ENCODE data around the gene UNC45B.
A peak's percentile ranks its signal among the peaks of the same experiment; 100 is the strongest.
"Not testable (repeated sequence)": the region's sequence is repeated elsewhere in the genome, so short reads cannot be mapped to it uniquely, and the experiment has no call there.

Gene UNC45B

GRCh38 chr17:35147375-35147905 lies at the start of gene UNC45B:
Gene UNC45B, plus strand, starts transcription at chr17:35147817. Its CDS starts 447 bp downstream, at chr17:35148264.
- Histone ChIP-seq H3K9ac (ENCODE audit: low read depth in 1 of 2, low read length in 2 of 2) (no peak within 1 kb of the TSS), H3K36me3 (ENCODE audit: control insufficient read depth in 1 of 2, insufficient read depth in 2 of 2, low read length in 2 of 2) (no peaks in the 10 kb centered on the region), H3K4me3 (ENCODE audit: low read depth in 1 of 2, low read length in 2 of 2) (no peak within 1 kb of the TSS), H3K27me3 (ENCODE audit: control insufficient read depth in 1 of 2, insufficient read depth in 2 of 2, low read length in 2 of 2) (no peaks in the 10 kb centered on the region), H3K4me1 (ENCODE audit: control insufficient read depth in 1 of 2, insufficient read depth in 2 of 2, low read length in 2 of 2) (no peaks in the 10 kb centered on the region), H3K9me3 (ENCODE audit: control insufficient read depth in 1 of 2, low read length in 2 of 2) (no peaks in the 10 kb centered on the region), H3K27ac (ENCODE audit: low read depth, low read length) (no peak within 1 kb of the TSS)

GRCh38 chr17:35099908-35100307 lies 47.7 kb upstream of the UNC45B start:
- H3K36me3 ChIP-seq (ENCODE audit: control insufficient read depth in 1 of 2, insufficient read depth in 2 of 2, low read length in 2 of 2), result peaks cover 5 to 40% of the 10 kb centered on the region in 2 donors
- H3K27me3 ChIP-seq (ENCODE audit: control insufficient read depth in 1 of 2, insufficient read depth in 2 of 2, low read length in 2 of 2), result no peaks in the 10 kb centered on the region
- H3K27ac ChIP-seq (ENCODE audit: low read depth, low read length), result no peak overlapping the region
- H3K4me1 ChIP-seq (ENCODE audit: control insufficient read depth in 1 of 2, insufficient read depth in 2 of 2, low read length in 2 of 2), result no peaks in the 10 kb centered on the region
- H3K4me3 ChIP-seq (ENCODE audit: low read depth in 1 of 2, low read length in 2 of 2), result no peak overlapping the region
- no peak overlapping the region for H3K9ac ChIP-seq (ENCODE audit: low read depth in 1 of 2, low read length in 2 of 2)
- H3K9me3 ChIP-seq (ENCODE audit: control insufficient read depth in 1 of 2, low read length in 2 of 2), result no peaks in the 10 kb centered on the region

GRCh38 chr17:35101036-35101435 lies 46.6 kb upstream of the UNC45B start:
- no peak overlapping the region for H3K4me3 ChIP-seq (ENCODE audit: low read depth in 1 of 2, low read length in 2 of 2)
- H3K9me3 ChIP-seq (ENCODE audit: control insufficient read depth in 1 of 2, low read length in 2 of 2), result no peaks in the 10 kb centered on the region
- peaks cover 11 to 45% of the 10 kb centered on the region in 2 donors for H3K36me3 ChIP-seq (ENCODE audit: control insufficient read depth in 1 of 2, insufficient read depth in 2 of 2, low read length in 2 of 2)
- H3K4me1 ChIP-seq (ENCODE audit: control insufficient read depth in 1 of 2, insufficient read depth in 2 of 2, low read length in 2 of 2), result no peaks in the 10 kb centered on the region
- no peaks in the 10 kb centered on the region for H3K27me3 ChIP-seq (ENCODE audit: control insufficient read depth in 1 of 2, insufficient read depth in 2 of 2, low read length in 2 of 2)
- no peak overlapping the region for H3K9ac ChIP-seq (ENCODE audit: low read depth in 1 of 2, low read length in 2 of 2)
- no peak overlapping the region for H3K27ac ChIP-seq (ENCODE audit: low read depth, low read length)

GRCh38 chr17:35101725-35102124 lies 45.9 kb upstream of the UNC45B start:
- no peak overlapping the region for H3K9ac ChIP-seq (ENCODE audit: low read depth in 1 of 2, low read length in 2 of 2)
- H3K27me3 ChIP-seq (ENCODE audit: control insufficient read depth in 1 of 2, insufficient read depth in 2 of 2, low read length in 2 of 2), result no peaks in the 10 kb centered on the region
- H3K27ac ChIP-seq (ENCODE audit: low read depth, low read length), result no peak overlapping the region
- no peaks in the 10 kb centered on the region for H3K9me3 ChIP-seq (ENCODE audit: control insufficient read depth in 1 of 2, low read length in 2 of 2)
- H3K36me3 ChIP-seq (ENCODE audit: control insufficient read depth in 1 of 2, insufficient read depth in 2 of 2, low read length in 2 of 2), result peaks cover 16 to 52% of the 10 kb centered on the region in 2 donors
- no peaks in the 10 kb centered on the region for H3K4me1 ChIP-seq (ENCODE audit: control insufficient read depth in 1 of 2, insufficient read depth in 2 of 2, low read length in 2 of 2)
- H3K4me3 ChIP-seq (ENCODE audit: low read depth in 1 of 2, low read length in 2 of 2), result no peak overlapping the region

GRCh38 chr17:35103271-35103670 lies 44.3 kb upstream of the UNC45B start:
- Histone ChIP-seq H3K9me3 (ENCODE audit: control insufficient read depth in 1 of 2, low read length in 2 of 2) (no peaks in the 10 kb centered on the region), H3K9ac (ENCODE audit: low read depth in 1 of 2, low read length in 2 of 2) (no peak overlapping the region), H3K36me3 (ENCODE audit: control insufficient read depth in 1 of 2, insufficient read depth in 2 of 2, low read length in 2 of 2) (peaks cover 16 to 53% of the 10 kb centered on the region in 2 donors), H3K27ac (ENCODE audit: low read depth, low read length) (no peak overlapping the region), H3K27me3 (ENCODE audit: control insufficient read depth in 1 of 2, insufficient read depth in 2 of 2, low read length in 2 of 2) (no peaks in the 10 kb centered on the region), H3K4me1 (ENCODE audit: control insufficient read depth in 1 of 2, insufficient read depth in 2 of 2, low read length in 2 of 2) (no peaks in the 10 kb centered on the region), H3K4me3 (ENCODE audit: low read depth in 1 of 2, low read length in 2 of 2) (no peak overlapping the region)

GRCh38 chr17:35104844-35105450 lies 42.7 kb upstream of the UNC45B start:
- peaks cover 16 to 40% of the 10 kb centered on the region in 2 donors for H3K36me3 ChIP-seq (ENCODE audit: control insufficient read depth in 1 of 2, insufficient read depth in 2 of 2, low read length in 2 of 2)
- H3K27ac ChIP-seq (ENCODE audit: low read depth, low read length), result no peak overlapping the region
- no peaks in the 10 kb centered on the region for H3K4me1 ChIP-seq (ENCODE audit: control insufficient read depth in 1 of 2, insufficient read depth in 2 of 2, low read length in 2 of 2)
- H3K4me3 ChIP-seq (ENCODE audit: low read depth in 1 of 2, low read length in 2 of 2), result no peak overlapping the region
- H3K27me3 ChIP-seq (ENCODE audit: control insufficient read depth in 1 of 2, insufficient read depth in 2 of 2, low read length in 2 of 2), result no peaks in the 10 kb centered on the region
- no peaks in the 10 kb centered on the region for H3K9me3 ChIP-seq (ENCODE audit: control insufficient read depth in 1 of 2, low read length in 2 of 2)
- H3K9ac ChIP-seq (ENCODE audit: low read depth in 1 of 2, low read length in 2 of 2), result no peak overlapping the region

GRCh38 chr17:35110791-35111190 lies 36.8 kb upstream of the UNC45B start:
- peaks cover 8 to 16% of the 10 kb centered on the region in 2 donors for H3K36me3 ChIP-seq (ENCODE audit: control insufficient read depth in 1 of 2, insufficient read depth in 2 of 2, low read length in 2 of 2)
- H3K27ac ChIP-seq (ENCODE audit: low read depth, low read length); H3K27me3 ChIP-seq (ENCODE audit: control insufficient read depth in 1 of 2, insufficient read depth in 2 of 2, low read length in 2 of 2); H3K9ac ChIP-seq (ENCODE audit: low read depth in 1 of 2, low read length in 2 of 2); H3K4me3 ChIP-seq (ENCODE audit: low read depth in 1 of 2, low read length in 2 of 2); H3K4me1 ChIP-seq (ENCODE audit: control insufficient read depth in 1 of 2, insufficient read depth in 2 of 2, low read length in 2 of 2); H3K9me3 ChIP-seq (ENCODE audit: control insufficient read depth in 1 of 2, low read length in 2 of 2): not testable (repeated sequence)

- H3K4me1 ChIP-seq (ENCODE audit: control insufficient read depth in 1 of 2, insufficient read depth in 2 of 2, low read length in 2 of 2), result peaks cover 10 to 11% of the 10 kb centered on the region in 2 donors
- peaks cover 0 to 5% of the 10 kb centered on the region in 2 donors for H3K36me3 ChIP-seq (ENCODE audit: control insufficient read depth in 1 of 2, insufficient read depth in 2 of 2, low read length in 2 of 2)
- no peak overlapping the region for H3K27ac ChIP-seq (ENCODE audit: low read depth, low read length)
- H3K27me3 ChIP-seq (ENCODE audit: control insufficient read depth in 1 of 2, insufficient read depth in 2 of 2, low read length in 2 of 2), result no peaks in the 10 kb centered on the region
- no peak overlapping the region for H3K4me3 ChIP-seq (ENCODE audit: low read depth in 1 of 2, low read length in 2 of 2)
- H3K9ac ChIP-seq (ENCODE audit: low read depth in 1 of 2, low read length in 2 of 2), result no peak overlapping the region
- no peaks in the 10 kb centered on the region for H3K9me3 ChIP-seq (ENCODE audit: control insufficient read depth in 1 of 2, low read length in 2 of 2)
Measured at GRCh38 chr17:35116845-35117244, 30.8 kb upstream of the UNC45B start.

GRCh38 chr17:35117984-35118383 lies 29.6 kb upstream of the UNC45B start:
- H3K4me3 ChIP-seq (ENCODE audit: low read depth in 1 of 2, low read length in 2 of 2), result no peak overlapping the region
- no peak overlapping the region for H3K27ac ChIP-seq (ENCODE audit: low read depth, low read length)
- H3K9ac ChIP-seq (ENCODE audit: low read depth in 1 of 2, low read length in 2 of 2), result no peak overlapping the region
- no peaks in the 10 kb centered on the region for H3K9me3 ChIP-seq (ENCODE audit: control insufficient read depth in 1 of 2, low read length in 2 of 2)
- no peaks in the 10 kb centered on the region for H3K27me3 ChIP-seq (ENCODE audit: control insufficient read depth in 1 of 2, insufficient read depth in 2 of 2, low read length in 2 of 2)
- peaks cover 10 to 11% of the 10 kb centered on the region in 2 donors for H3K4me1 ChIP-seq (ENCODE audit: control insufficient read depth in 1 of 2, insufficient read depth in 2 of 2, low read length in 2 of 2)
- peaks cover 0 to 5% of the 10 kb centered on the region in 2 donors for H3K36me3 ChIP-seq (ENCODE audit: control insufficient read depth in 1 of 2, insufficient read depth in 2 of 2, low read length in 2 of 2)

- H3K27me3 ChIP-seq (ENCODE audit: control insufficient read depth in 1 of 2, insufficient read depth in 2 of 2, low read length in 2 of 2), result no peaks in the 10 kb centered on the region
- H3K36me3 ChIP-seq (ENCODE audit: control insufficient read depth in 1 of 2, insufficient read depth in 2 of 2, low read length in 2 of 2), result peaks cover 0 to 5% of the 10 kb centered on the region in 2 donors
- no peak within 1 kb of the TSS for H3K27ac ChIP-seq (ENCODE audit: low read depth, low read length)
- peak within 1 kb of the TSS; percentile 86 to 93 for H3K4me3 ChIP-seq (ENCODE audit: low read depth in 1 of 2, low read length in 2 of 2)
- peaks cover 10 to 11% of the 10 kb centered on the region in 2 donors for H3K4me1 ChIP-seq (ENCODE audit: control insufficient read depth in 1 of 2, insufficient read depth in 2 of 2, low read length in 2 of 2)
- H3K9ac ChIP-seq (ENCODE audit: low read depth in 1 of 2, low read length in 2 of 2), result peak within 1 kb of the TSS; percentile 82
- H3K9me3 ChIP-seq (ENCODE audit: control insufficient read depth in 1 of 2, low read length in 2 of 2), result no peaks in the 10 kb centered on the region
Measured at GRCh38 chr17:35119370-35120165, 28.0 kb upstream of the UNC45B start, which contains the start of gene RAD51D. Gene RAD51D, minus strand, starts transcription at chr17:35119860. Its CDS starts 247 bp downstream, at chr17:35119613.
